Measurements from ENCODE around the gene ADARB1. TPM values are rescaled to one million over a fixed set of nuclear protein-coding genes. Genes with fewer than 3 reads are reported as not detected.

Gene ADARB1
- total RNA-seq, 1 donor from 2014 or later, result 23.9 TPM

GRCh38 chr21:45168522-45168921 is 94.1 kb downstream of the ADARB1 start:
- DNase-seq (ENCODE audit: low spot score), result no peak

GRCh38 chr21:45169001-45169400 is 94.6 kb downstream of the ADARB1 start:
- DNase-seq (ENCODE audit: low spot score), result no peak

DNA sequence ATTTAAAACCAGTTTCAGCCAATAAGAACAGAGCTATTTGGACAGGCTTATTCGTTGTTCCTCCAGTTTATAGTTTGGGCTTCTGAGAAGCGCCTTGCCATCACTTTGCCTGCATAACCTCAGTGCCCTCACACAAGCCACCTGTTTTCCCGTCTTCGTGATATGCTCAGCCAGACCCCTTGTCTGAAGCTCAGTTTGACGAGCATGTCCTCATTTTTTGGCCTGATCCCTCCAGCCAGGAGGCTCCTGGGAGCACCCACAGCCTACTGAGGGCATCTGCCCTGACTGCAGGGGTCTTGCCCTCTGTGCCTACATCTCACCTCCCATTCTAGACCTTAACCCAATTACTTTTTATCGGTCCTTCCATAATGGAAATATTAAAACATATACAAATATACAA is 95.3 kb downstream of the ADARB1 start:
- no peak for DNase-seq (ENCODE audit: low spot score)

- no peak for DNase-seq (ENCODE audit: low spot score)
These were observed 96.6 kb downstream of the ADARB1 start for GRCh38 chr21:45170987-45171386.

- DNase-seq (ENCODE audit: low spot score), result no peak
These were observed 98.0 kb downstream of the ADARB1 start for GRCh38 chr21:45172420-45172819.

DNA sequence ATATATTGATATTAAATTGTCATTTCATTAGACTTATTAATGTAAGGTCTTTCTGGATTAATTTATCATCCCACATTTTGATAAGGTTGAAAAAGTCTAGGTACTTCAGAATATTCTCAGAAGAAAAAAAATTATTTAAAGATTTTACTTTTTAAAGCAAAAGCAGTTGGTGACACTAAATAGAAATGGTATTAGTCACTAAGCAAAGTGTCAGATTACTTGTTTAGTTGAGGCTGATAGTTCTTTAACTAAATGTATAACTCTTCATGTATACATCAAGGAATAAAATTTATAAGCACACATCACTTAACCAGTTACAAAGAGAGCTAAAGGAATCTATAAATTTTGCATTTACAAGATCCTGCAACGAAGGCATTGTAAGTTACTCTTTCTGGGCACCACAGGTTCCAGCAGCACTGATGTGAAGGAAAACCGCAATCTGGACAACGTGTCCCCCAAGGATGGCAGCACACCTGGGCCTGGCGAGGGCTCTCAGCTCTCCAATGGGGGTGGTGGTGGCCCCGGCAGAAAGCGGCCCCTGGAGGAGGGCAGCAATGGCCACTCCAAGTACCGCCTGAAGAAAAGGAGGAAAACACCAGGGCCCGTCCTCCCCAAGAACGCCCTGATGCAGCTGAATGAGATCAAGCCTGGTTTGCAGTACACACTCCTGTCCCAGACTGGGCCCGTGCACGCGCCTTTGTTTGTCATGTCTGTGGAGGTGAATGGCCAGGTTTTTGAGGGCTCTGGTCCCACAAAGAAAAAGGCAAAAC is 101.1 kb downstream of the ADARB1 start:
- DNase-seq (ENCODE audit: low spot score), result no peak

DNA sequence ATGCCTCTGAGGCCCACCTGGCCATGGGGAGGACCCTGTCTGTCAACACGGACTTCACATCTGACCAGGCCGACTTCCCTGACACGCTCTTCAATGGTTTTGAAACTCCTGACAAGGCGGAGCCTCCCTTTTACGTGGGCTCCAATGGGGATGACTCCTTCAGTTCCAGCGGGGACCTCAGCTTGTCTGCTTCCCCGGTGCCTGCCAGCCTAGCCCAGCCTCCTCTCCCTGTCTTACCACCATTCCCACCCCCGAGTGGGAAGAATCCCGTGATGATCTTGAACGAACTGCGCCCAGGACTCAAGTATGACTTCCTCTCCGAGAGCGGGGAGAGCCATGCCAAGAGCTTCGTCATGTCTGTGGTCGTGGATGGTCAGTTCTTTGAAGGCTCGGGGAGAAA is 101.8 kb downstream of the ADARB1 start:
- no peak for DNase-seq (ENCODE audit: low spot score)

GRCh38 chr21:45177039-45177438 is 102.7 kb downstream of the ADARB1 start:
- DNase-seq (ENCODE audit: low spot score), result no peak

DNA sequence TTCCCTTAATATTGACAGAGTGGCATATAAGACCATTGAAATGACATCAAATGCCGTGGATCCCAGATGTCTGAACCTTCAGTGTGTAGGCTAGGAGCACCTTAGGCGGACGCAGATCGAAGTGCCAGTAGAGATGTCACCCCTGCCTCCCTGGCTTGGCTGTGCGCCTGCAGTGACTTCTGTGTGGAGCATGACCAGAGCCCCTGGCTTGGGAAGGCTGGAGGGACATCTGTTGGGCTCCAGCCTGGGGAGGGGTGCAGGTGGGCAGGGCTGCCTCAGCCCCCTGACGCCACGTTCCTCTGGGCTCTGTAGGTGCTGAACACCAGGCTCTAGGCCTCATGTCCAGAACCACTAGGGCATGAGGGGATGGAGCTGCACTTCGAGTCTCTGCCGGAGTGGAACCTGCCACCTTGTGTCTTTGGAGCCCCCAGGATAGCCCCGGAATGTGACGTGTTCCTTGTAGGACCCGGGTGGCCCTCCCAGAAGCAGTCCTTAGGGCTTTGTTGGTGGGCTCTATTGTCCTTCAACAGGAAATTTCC is 103.8 kb downstream of the ADARB1 start:
- no peak for DNase-seq (ENCODE audit: low spot score)

GRCh38 chr21:45178971-45179370 is 104.6 kb downstream of the ADARB1 start:
- DNase-seq (ENCODE audit: low spot score), result no peak

- DNase-seq (ENCODE audit: low spot score), result no peak
These were observed 105.3 kb downstream of the ADARB1 start for GRCh38 chr21:45179568-45180245.

- DNase-seq (ENCODE audit: low spot score), result no peak
These were observed 105.8 kb downstream of the ADARB1 start for GRCh38 chr21:45180246-45180599.

GRCh38 chr21:45182958-45183357 is 108.6 kb downstream of the ADARB1 start:
- no peak for DNase-seq (ENCODE audit: low spot score)

- DNase-seq (ENCODE audit: low spot score), result no peak
These were observed 109.5 kb downstream of the ADARB1 start for GRCh38 chr21:45183852-45184251.

DNA sequence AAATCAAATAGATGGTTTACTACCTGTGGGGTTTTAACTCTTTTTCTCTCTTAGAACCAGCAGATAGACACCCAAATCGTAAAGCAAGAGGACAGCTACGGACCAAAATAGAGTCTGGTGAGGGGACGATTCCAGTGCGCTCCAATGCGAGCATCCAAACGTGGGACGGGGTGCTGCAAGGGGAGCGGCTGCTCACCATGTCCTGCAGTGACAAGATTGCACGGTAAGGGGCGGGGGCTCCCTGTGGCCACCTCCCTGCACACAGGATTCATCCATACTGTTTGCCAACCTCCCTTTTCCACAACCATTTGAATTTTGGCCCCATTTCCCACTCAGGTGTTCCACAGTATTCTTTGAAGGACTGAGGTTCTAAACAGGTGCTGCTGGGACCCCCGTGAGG is 110.5 kb downstream of the ADARB1 start:
- DNase-seq (ENCODE audit: low spot score), result no peak

DNA sequence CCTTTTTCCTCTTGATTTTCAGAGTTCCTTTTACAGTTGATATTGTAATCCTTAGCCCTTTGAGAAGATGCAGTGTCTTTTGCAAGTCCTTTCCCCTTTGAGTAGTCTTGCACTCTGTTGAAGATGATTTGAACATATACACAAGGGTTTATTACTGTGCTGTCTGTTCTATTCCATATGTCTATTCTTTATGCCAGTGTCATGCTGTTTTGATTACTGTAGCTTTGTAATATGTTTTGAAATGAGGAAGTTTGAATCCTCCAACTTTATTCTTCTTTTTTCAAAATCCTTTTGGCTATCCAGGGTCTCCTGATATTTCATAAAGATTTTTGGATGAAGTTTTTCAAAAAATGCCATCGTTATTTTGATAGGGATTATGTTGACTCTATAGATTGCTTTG is 112.3 kb downstream of the ADARB1 start:
- DNase-seq (ENCODE audit: low spot score), result no peak

DNA sequence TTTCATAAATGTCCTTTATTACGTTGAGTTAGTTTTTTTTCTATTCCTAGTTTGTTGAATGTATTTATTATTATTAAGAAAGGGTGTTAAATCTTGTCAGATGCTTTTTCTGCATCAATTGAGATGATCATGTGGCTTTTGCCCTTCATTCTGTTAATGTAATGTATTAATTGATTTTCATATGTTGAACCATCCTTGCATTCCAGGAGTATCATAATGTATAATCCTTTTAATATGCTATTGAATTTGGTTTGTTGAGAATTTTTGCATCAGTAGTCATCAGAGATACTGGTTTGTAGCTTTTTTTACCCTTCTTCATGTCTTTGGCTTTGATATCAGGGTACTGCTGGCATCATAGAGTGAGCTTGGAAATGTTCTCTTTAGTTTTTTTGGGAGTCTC is 113.3 kb downstream of the ADARB1 start:
- DNase-seq (ENCODE audit: low spot score), result no peak

DNA sequence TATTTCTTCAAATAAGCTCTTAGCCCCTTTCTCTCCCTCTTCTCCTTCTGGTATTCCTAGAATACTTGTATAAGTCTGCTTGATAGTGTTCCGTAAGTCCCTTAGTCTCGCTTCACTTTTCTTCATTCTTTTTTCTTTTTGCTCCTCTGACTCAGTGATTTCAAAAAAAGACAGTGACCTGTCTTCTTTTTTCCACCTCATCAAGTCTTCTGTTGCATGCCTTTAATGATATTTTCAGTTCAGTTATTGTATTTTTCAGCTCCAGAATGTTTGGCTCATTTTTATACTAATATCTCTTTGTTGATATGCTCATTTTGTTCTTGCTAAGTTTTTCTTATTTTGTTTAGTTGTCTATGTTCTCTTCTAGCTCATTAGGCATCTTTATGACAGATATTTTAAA is 115.6 kb downstream of the ADARB1 start:
- DNase-seq (ENCODE audit: low spot score), result no peak

- DNase-seq (ENCODE audit: low spot score), result no peak
These were observed 118.0 kb downstream of the ADARB1 start for GRCh38 chr21:45192332-45192731.

DNA sequence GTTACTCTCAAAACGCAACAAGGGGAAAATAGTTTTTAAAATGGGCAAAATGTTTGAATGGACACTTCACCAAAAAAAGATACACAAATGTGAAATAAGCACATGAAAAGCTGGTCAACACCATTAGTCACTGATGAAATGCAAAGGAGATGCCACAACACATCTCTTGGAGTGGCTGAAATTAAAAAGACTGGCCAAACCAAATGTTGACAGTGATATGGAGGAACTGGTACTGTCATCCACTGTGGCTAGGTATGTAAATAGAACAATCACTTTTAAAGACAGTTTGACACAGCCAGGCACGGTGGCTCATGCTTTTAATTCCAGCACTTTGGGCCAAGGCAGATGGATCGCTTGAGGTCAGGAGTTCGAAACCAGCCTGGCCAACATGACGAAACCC is 122.2 kb downstream of the ADARB1 start:
- DNase-seq (ENCODE audit: low spot score), result no peak

DNA sequence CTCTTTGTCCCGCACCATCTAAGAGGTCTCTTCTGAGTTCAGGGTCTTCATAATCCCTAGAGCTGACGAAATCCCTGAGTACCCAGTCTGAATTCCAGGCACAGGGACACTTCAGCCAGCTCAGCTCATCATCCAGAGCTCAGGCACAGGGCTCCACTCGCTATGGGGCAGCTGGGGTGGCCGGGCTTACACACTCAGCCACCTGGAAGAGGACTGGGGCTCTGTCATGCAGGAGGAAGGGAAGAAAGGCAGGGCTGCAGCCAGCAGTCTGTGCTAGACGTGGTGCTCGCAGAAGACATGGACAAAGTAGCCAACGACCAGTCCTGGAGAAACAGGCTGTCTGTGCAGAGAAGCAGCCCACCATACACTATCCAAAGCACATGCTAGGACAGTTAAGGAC is 124.8 kb downstream of the ADARB1 start:
- DNase-seq (ENCODE audit: low spot score), result no peak

DNA sequence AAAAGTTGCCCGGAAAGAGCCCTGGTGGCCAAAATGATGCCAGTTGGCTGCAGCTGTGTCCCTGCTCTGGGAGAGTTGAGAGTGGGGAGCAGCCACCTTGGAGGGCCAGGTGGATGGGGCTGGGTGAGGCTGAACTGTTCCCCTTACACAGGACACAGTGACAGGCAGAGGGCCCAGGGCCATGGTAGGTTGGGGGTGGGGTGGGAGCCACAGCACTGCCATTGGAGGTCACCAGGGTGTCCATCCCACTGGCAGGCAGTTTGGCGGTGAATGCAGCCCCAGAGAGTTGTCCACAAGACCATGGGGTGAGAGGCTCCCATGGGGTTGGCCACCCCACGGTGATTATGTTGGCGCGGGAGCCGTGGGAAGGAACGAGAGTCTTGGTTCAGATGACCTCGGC is 125.7 kb downstream of the ADARB1 start:
- DNase-seq (ENCODE audit: low spot score), result no peak

DNA sequence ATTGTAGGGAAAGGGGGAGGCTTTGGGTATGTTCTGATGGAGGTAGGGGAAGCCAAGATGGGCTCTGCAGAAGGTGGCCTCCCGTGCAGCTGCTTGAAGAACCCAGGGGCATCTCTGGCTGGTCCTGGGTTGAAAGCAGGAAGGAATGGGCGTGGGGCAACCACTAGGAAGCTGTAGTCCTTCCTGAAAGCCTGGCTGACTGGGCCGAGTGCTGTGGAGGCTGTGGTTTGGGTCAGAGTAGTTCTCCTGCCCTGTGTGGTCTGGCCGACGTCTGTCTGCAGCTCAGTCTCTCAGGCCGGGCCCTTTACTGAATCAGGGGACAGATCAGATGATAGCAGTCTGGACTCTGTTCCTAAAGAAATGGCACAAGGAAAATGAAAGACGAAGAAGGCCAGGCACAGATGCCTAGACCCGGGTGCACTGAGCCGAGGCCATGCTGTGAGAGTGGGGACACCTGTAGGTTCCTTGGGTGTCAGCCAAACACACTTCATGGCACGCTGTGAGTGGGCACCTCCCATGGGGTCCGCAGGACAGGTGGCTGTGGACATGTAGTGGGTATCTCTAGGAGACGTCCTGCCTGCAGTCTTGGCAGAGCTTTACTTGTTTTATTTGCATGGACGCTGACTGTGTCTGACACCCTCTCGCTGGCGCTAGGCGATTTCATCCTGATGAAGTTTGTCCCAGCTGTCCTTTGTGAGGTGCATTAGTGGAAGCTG is 126.4 kb downstream of the ADARB1 start:
- no peak for DNase-seq (ENCODE audit: low spot score)

Data from ureter (tissue), 1 donor.